Astrocyte (in vitro differentiated cells and primary cell): ENCODE results near the gene CLDN6. TPM values are rescaled to one million over a fixed set of nuclear protein-coding genes. Genes with fewer than 3 reads are reported as not detected.

Source experiments
- DNase-seq: peaks from one replicate; pipeline ENCODE4 v3.0.0-alpha.2; 2010; ENCODE audit warnings: low read depth
- FAIRE-seq: peaks from 2 replicates; lab custom pipeline; 2011; peaks lifted over from hg19 to GRCh38; lab: Jason Lieb, UNC
- H2AFZ ChIP-seq: 2 replicates; pipeline ENCODE4 v1.6.0; 2012; ENCODE audit warnings: low read depth, low read length, inconsistent platforms
- H3K27ac ChIP-seq: 2 replicates; pipeline ENCODE4 v1.5.1; 2011; ENCODE audit warnings: low read depth, low read length, inconsistent platforms
- H3K27me3 ChIP-seq: 2 replicates; pipeline ENCODE4 v1.6.0; 2011; ENCODE audit warnings: low read length, inconsistent platforms; ENCODE audit not compliant: insufficient read depth
- H3K36me3 ChIP-seq: 2 replicates; pipeline ENCODE4 v1.5.1; 2011; ENCODE audit warnings: low read length, inconsistent platforms; ENCODE audit not compliant: insufficient read depth
- H3K4me1 ChIP-seq: 2 replicates; pipeline ENCODE4 v1.5.1; 2011; ENCODE audit warnings: low read length, inconsistent platforms; ENCODE audit not compliant: insufficient read depth
- H3K4me2 ChIP-seq: 2 replicates; pipeline ENCODE4 v1.6.0; 2012; ENCODE audit warnings: low read length, inconsistent platforms
- H3K4me3 ChIP-seq: 2 replicates; pipeline ENCODE4 v1.5.1; 2011; ENCODE audit warnings: low read depth, mild to moderate bottlenecking, low read length, inconsistent platforms; ENCODE audit not compliant: insufficient read depth
- H3K79me2 ChIP-seq: 2 replicates; pipeline ENCODE4 v1.6.0; 2012; ENCODE audit warnings: mild to moderate bottlenecking, low read length, inconsistent platforms; ENCODE audit not compliant: insufficient read depth
- H3K9ac ChIP-seq: 2 replicates; pipeline ENCODE4 v1.6.0; 2012; ENCODE audit warnings: mild to moderate bottlenecking, low read length, inconsistent platforms
- H3K9me3 ChIP-seq: 2 replicates; pipeline ENCODE4 v1.5.1; 2012; ENCODE audit warnings: low read depth, mild to moderate bottlenecking, low read length, inconsistent platforms; ENCODE audit not compliant: insufficient read depth
- H4K20me1 ChIP-seq: 2 replicates; pipeline ENCODE4 v1.6.0; 2012; ENCODE audit warnings: low read length, inconsistent platforms; ENCODE audit not compliant: insufficient read depth
- H3K27ac Mint-ChIP-seq: one replicate; pipeline ENCODE4 v1.8.0; 2021; ENCODE audit warnings: mild to moderate bottlenecking, mixed read lengths; ENCODE audit not compliant: unreplicated experiment
- H3K27me3 Mint-ChIP-seq: one replicate; pipeline ENCODE4 v1.8.0; 2021; ENCODE audit warnings: low read depth, mixed read lengths; ENCODE audit not compliant: unreplicated experiment
- H3K36me3 Mint-ChIP-seq: one replicate; pipeline ENCODE4 v1.8.0; 2021; ENCODE audit warnings: low read depth, mixed read lengths; ENCODE audit not compliant: unreplicated experiment
- H3K4me1 Mint-ChIP-seq: one replicate; pipeline ENCODE4 v1.8.0; 2021; ENCODE audit warnings: low read depth, mixed read lengths; ENCODE audit not compliant: unreplicated experiment
- H3K4me3 Mint-ChIP-seq: one replicate; pipeline ENCODE4 v1.8.0; 2021; ENCODE audit warnings: mild to moderate bottlenecking, moderate library complexity, mixed read lengths; ENCODE audit not compliant: unreplicated experiment
- H3K9me3 Mint-ChIP-seq: one replicate; pipeline ENCODE4 v1.8.0; 2021; ENCODE audit warnings: mild to moderate bottlenecking, mixed read lengths; ENCODE audit not compliant: unreplicated experiment
- EZH2 ChIP-seq: IDR thresholded peaks from 2 replicates; pipeline ENCODE4 v1.6.1; 2012; ENCODE audit warnings: mild to moderate bottlenecking, low read length, inconsistent platforms; ENCODE audit not compliant: insufficient read depth
- total RNA-seq: library from RNA; stranded (reverse); gene quantifications from 2 replicates; pipeline ENCODE4 v1.2.1, GENCODE V29; 2021
- TF ChIP-seq, protein P1 (sequence below): IDR thresholded peaks from 2 replicates; pipeline ENCODE4 v1.5.1; 2011; ENCODE audit warnings: low read depth, mild to moderate bottlenecking, inconsistent platforms, low read length, moderate library complexity; ENCODE audit not compliant: insufficient read depth

The CLDN6 gene
- total RNA-seq, 1 donor from 2014 or later = 584 TPM

DNA sequence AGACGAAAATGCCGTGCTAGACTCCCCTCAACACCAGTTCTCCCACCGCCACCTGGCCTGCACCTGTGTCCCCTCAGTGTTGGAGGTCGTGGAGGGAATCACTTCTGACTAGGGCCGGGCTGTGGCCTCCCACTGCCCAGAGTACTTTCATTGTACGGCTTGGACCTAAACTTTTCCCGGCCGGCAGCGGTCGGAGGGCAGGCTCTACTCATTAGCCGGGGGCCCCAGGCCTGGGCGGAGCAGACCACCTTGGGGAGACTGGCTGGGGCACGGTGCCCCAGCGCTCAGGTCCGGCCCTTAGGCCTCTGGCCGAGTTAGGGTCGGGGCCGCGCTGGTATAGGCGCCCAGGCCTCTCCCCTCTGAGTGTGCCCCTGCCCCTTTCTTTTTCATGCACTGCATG, 639 bp downstream of the CLDN6 start:
- Histone ChIP-seq H3K4me3 (no peak overlapping the region), H4K20me1 (peaks cover 6% of the 10 kb centered on the region), H3K9ac (no peak overlapping the region), H3K27ac (no peak overlapping the region), H3K79me2 (peaks cover 5% of the 10 kb centered on the region), H2AFZ (no peak overlapping the region), H3K4me2 (no peak overlapping the region), H3K27me3 (peaks cover 17% of the 10 kb centered on the region), H3K36me3 (no peaks in the 10 kb centered on the region), H3K9me3 (no peaks in the 10 kb centered on the region), H3K4me1 (peaks cover 19% of the 10 kb centered on the region)
- Mint-ChIP-seq H3K27ac (peak overlapping the region; percentile 81), H3K9me3 (no peaks in the 10 kb centered on the region), H3K4me1 (peaks cover 14% of the 10 kb centered on the region), H3K4me3 (peak overlapping the region; percentile 92), H3K36me3 (peaks cover 5% of the 10 kb centered on the region), H3K27me3 (no peaks in the 10 kb centered on the region)
- FAIRE-seq = no peak
- no peak for DNase-seq
- TF ChIP-seq, protein P1, sequence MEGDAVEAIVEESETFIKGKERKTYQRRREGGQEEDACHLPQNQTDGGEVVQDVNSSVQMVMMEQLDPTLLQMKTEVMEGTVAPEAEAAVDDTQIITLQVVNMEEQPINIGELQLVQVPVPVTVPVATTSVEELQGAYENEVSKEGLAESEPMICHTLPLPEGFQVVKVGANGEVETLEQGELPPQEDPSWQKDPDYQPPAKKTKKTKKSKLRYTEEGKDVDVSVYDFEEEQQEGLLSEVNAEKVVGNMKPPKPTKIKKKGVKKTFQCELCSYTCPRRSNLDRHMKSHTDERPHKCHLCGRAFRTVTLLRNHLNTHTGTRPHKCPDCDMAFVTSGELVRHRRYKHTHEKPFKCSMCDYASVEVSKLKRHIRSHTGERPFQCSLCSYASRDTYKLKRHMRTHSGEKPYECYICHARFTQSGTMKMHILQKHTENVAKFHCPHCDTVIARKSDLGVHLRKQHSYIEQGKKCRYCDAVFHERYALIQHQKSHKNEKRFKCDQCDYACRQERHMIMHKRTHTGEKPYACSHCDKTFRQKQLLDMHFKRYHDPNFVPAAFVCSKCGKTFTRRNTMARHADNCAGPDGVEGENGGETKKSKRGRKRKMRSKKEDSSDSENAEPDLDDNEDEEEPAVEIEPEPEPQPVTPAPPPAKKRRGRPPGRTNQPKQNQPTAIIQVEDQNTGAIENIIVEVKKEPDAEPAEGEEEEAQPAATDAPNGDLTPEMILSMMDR = no peak
- TF ChIP-seq EZH2 = no peak

DNA sequence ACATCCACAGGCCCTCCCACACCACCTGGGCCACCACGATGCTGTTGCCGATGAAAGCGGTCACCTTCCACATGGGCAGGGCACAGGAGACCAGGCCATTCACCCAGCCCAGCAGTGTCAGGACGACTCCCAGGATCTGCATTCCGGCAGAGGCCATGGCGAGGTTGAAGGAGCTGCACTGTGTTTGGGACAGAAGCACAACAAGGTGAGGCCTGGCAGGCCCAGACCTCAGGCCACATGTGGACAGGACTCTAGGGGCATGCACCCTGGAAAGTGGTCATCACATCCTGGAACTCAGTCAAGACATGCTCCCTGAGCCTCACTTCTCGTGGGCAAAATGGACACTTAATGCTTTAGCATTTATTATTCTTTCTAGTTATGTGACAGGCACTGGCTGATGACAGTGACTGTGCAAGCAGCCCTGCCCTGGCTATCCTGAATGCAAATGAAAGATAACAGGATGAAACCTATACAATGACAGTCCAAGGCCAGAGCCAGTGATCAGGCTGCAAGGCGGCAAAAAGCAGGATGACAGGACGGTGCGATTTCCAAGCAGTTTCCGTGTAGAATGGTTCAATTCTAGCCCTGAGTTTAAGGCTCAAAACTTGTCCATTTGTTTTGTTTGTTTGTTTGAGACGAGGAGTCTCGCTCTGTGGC, 2.0 kb downstream of the CLDN6 start:
- FAIRE-seq = no peak
- Mint-ChIP-seq H3K27ac (no peak overlapping the region), H3K9me3 (no peaks in the 10 kb centered on the region), H3K4me3 (peak overlapping the region; percentile 92), H3K27me3 (no peaks in the 10 kb centered on the region), H3K36me3 (peaks cover 5% of the 10 kb centered on the region), H3K4me1 (peaks cover 14% of the 10 kb centered on the region)
- H3K27ac ChIP-seq = no peak overlapping the region
- no peaks in the 10 kb centered on the region for H3K9me3 ChIP-seq
- H3K27me3 ChIP-seq = peaks cover 24% of the 10 kb centered on the region
- peaks cover 18% of the 10 kb centered on the region for H3K4me1 ChIP-seq
- H3K79me2 ChIP-seq = peaks cover 5% of the 10 kb centered on the region
- peaks cover 9% of the 10 kb centered on the region for H4K20me1 ChIP-seq
- no peak overlapping the region for H2AFZ ChIP-seq
- H3K9ac ChIP-seq = no peak overlapping the region
- no peaks in the 10 kb centered on the region for H3K36me3 ChIP-seq
- DNase-seq = no peak
- no peak overlapping the region for H3K4me3 ChIP-seq
- no peak overlapping the region for H3K4me2 ChIP-seq
- TF ChIP-seq, protein P1 = no peak
- no peak for TF ChIP-seq EZH2

DNA sequence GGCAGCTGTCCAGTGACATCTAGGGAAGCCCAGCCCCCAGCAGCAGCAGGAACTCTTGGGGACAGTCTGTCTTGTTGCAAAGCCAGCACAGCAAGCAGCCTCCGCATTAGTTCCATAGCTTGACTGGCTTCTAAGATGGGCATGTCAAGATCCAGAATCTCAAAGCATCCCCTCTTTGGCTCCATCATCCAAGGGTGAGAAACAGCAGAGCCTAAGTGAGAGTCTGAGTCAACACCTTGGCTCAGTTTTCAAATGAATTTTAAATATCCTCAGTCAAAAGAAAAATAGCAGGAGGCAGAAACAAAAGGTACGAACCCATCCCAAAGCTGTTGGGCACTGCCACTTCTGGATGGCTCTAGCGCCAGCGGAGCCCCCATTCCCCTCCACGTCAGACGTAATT, 3.0 kb downstream of the CLDN6 start:
- H3K36me3 ChIP-seq = no peaks in the 10 kb centered on the region
- no peaks in the 10 kb centered on the region for H3K9me3 ChIP-seq
- H2AFZ ChIP-seq = no peak overlapping the region
- no peak overlapping the region for H3K4me2 ChIP-seq
- peaks cover 24% of the 10 kb centered on the region for H3K27me3 ChIP-seq
- Mint-ChIP-seq H3K9me3 (no peaks in the 10 kb centered on the region), H3K4me3 (peak overlapping the region; percentile 40), H3K4me1 (peaks cover 13% of the 10 kb centered on the region), H3K27ac (no peak overlapping the region), H3K27me3 (no peaks in the 10 kb centered on the region), H3K36me3 (peaks cover 3% of the 10 kb centered on the region)
- DNase-seq (no peak), FAIRE-seq (no peak)
- peaks cover 20% of the 10 kb centered on the region for H3K4me1 ChIP-seq
- no peak overlapping the region for H3K4me3 ChIP-seq
- TF ChIP-seq, protein P1 = no peak
- no peak for TF ChIP-seq EZH2
- H3K27ac ChIP-seq = no peak overlapping the region
- no peak overlapping the region for H3K9ac ChIP-seq
- peaks cover 5% of the 10 kb centered on the region for H4K20me1 ChIP-seq
- no peaks in the 10 kb centered on the region for H3K79me2 ChIP-seq
